IMR-90 (cell line): Measurements from ENCODE around the gene SLC6A6. TPM values are rescaled to one million over a fixed set of nuclear protein-coding genes. Genes with fewer than 3 reads are reported as not detected.

Source experiments
- ATAC-seq: fragments of 200-7000 bp; cut with Tn5 transposase; 2 replicates; pipeline ENCODE4 v1.9.1; 2020; ENCODE audit warnings: low read depth, mild to moderate bottlenecking, moderate library complexity
- BruUV-seq: library from RNA; stranded (reverse); fragments of 400-500 nt; replicated peaks from 2 replicates; lab custom pipeline; 2021; lab: Mats Ljungman, UMichigan
- CTCF ChIA-PET: fragments of 300-600 bp; formaldehyde crosslinking; extraction: SDS; loops from one replicate; lab custom pipeline; 2021; ENCODE audit warnings: antibody characterized with exemption; lab: Yijun Ruan, JAX
- POLR2A ChIA-PET: fragments of 300-600 bp; sonication (Branson Sonifier 250); formaldehyde crosslinking; loops from one replicate; lab custom pipeline; 2022; ENCODE audit warnings: antibody characterized with exemption; ENCODE audit not compliant: unreplicated experiment; lab: Charles Lee
- DNase-seq: peaks from one replicate; pipeline ENCODE4 v3.0.0; 2013
- H2AFZ ChIP-seq: replicated peaks from 2 replicates; pipeline ENCODE3; 2013; ENCODE audit warnings: low read length, mild to moderate bottlenecking; ENCODE audit not compliant: poor library complexity
- H2AK5ac ChIP-seq: 2 replicates; pipeline ENCODE4 v1.6.1; 2013; ENCODE audit warnings: low read depth, low read length, inconsistent platforms
- H2AK9ac ChIP-seq: replicated peaks from 2 replicates; pipeline ENCODE3; 2013; ENCODE audit warnings: mild to moderate bottlenecking, low read depth, low read length, moderate library complexity; ENCODE audit not compliant: poor library complexity
- H2BK120ac ChIP-seq: 2 replicates; pipeline ENCODE4 v1.6.1; 2013; ENCODE audit warnings: low read depth, low read length, inconsistent platforms
- H2BK15ac ChIP-seq: 3 replicates; pipeline ENCODE4 v1.6.1; 2013; ENCODE audit warnings: low read depth, low read length, inconsistent platforms
- H2BK20ac ChIP-seq: 2 replicates; pipeline ENCODE4 v1.6.1; 2013; ENCODE audit warnings: low read depth, mild to moderate bottlenecking, inconsistent platforms, low read length, moderate library complexity
- H2BK5ac ChIP-seq: 2 replicates; pipeline ENCODE4 v1.6.1; 2013; ENCODE audit warnings: mild to moderate bottlenecking, low read depth, low read length, inconsistent platforms; ENCODE audit not compliant: poor library complexity, severe bottlenecking
- H3K14ac ChIP-seq: replicated peaks from 2 replicates; pipeline ENCODE4 v1.6.1; 2013; ENCODE audit warnings: low read depth, low read length, inconsistent platforms
- H3K18ac ChIP-seq: 2 replicates; pipeline ENCODE4 v1.6.1; 2013; ENCODE audit warnings: low read depth, low read length, control low read depth
- H3K23ac ChIP-seq: 2 replicates; pipeline ENCODE4 v1.6.1; 2013; ENCODE audit warnings: low read depth, low read length, inconsistent platforms
- H3K27ac ChIP-seq: 2 replicates; pipeline ENCODE4 v1.5.1; 2013; ENCODE audit warnings: mild to moderate bottlenecking, control low read depth, low read length; ENCODE audit not compliant: insufficient read depth
- H3K27me3 ChIP-seq: 2 replicates; pipeline ENCODE4 v1.6.1; 2013; ENCODE audit warnings: low read length; ENCODE audit not compliant: control insufficient read depth, insufficient read depth
- H3K36me3 ChIP-seq: 2 replicates; pipeline ENCODE4 v1.6.1; 2013; ENCODE audit warnings: low read length, mixed read lengths; ENCODE audit not compliant: control insufficient read depth, insufficient read depth
- H3K4ac ChIP-seq: 2 replicates; pipeline ENCODE4 v1.6.1; 2013; ENCODE audit warnings: low read depth, low read length, inconsistent platforms
- H3K4me1 ChIP-seq: 2 replicates; pipeline ENCODE4 v1.6.1; 2013; ENCODE audit warnings: low read length, mixed read lengths; ENCODE audit not compliant: control insufficient read depth, insufficient read depth
- H3K4me2 ChIP-seq: 2 replicates; pipeline ENCODE4 v1.6.1; 2013; ENCODE audit warnings: low read depth, mild to moderate bottlenecking, control low read depth, low read length, moderate library complexity
- H3K4me3 ChIP-seq: 2 replicates; pipeline ENCODE4 v1.5.1; 2013; ENCODE audit warnings: low read depth, mild to moderate bottlenecking, control low read depth, low read length, moderate library complexity; ENCODE audit not compliant: insufficient read depth
- H3K56ac ChIP-seq: 2 replicates; pipeline ENCODE4 v1.6.1; 2013; ENCODE audit warnings: low read length, inconsistent platforms; ENCODE audit not compliant: insufficient read depth; ENCODE audit errors: extremely low read depth
- H3K79me1 ChIP-seq, 2 experiments: 2 replicates each; pipeline ENCODE4 v1.6.1; 2013; ENCODE audit warnings: low read length in 2 of 2, inconsistent platforms in 1 of 2, low read depth in 1 of 2
- H3K9ac ChIP-seq: 2 replicates; pipeline ENCODE4 v1.6.1; 2013; ENCODE audit warnings: low read depth, low read length, control low read depth
- H3K9me1 ChIP-seq: 2 replicates; pipeline ENCODE4 v1.6.1; 2013; ENCODE audit warnings: low read length, inconsistent platforms; ENCODE audit not compliant: insufficient read depth
- H3K9me3 ChIP-seq: 2 replicates; pipeline ENCODE4 v1.6.1; 2013; ENCODE audit warnings: low read length; ENCODE audit not compliant: control insufficient read depth, insufficient read depth
- H4K20me1 ChIP-seq: 2 replicates; pipeline ENCODE4 v1.6.1; 2013; ENCODE audit warnings: low read length, inconsistent platforms; ENCODE audit not compliant: insufficient read depth
- H4K5ac ChIP-seq: 2 replicates; pipeline ENCODE4 v1.6.1; 2013; ENCODE audit warnings: mild to moderate bottlenecking, low read depth, low read length, control low read depth
- H4K8ac ChIP-seq, 2 experiments: 2 replicates each; pipeline ENCODE4 v1.6.1; 2013; ENCODE audit warnings: low read depth in 2 of 2, low read length in 2 of 2, control low read depth in 1 of 2, inconsistent platforms in 1 of 2
- H4K91ac ChIP-seq: 2 replicates; pipeline ENCODE4 v1.6.1; 2013; ENCODE audit warnings: low read depth, low read length, inconsistent platforms; ENCODE audit not compliant: insufficient read depth
- BHLHE40 ChIP-seq: fragments of 150-350 bp; IDR thresholded peaks from 2 replicates; pipeline ENCODE4 v1.6.1; 2016; ENCODE audit warnings: mild to moderate bottlenecking, low read depth, low read length
- CEBPB ChIP-seq: IDR thresholded peaks from 2 replicates; pipeline ENCODE4 v1.6.1; 2012; ENCODE audit warnings: low read depth, low read length, improper control_type of control experiment
- CHD1 ChIP-seq: IDR thresholded peaks from 2 replicates; pipeline ENCODE4 v1.6.1; 2012; ENCODE audit warnings: low read depth, low read length, improper control_type of control experiment
- RAD21 ChIP-seq: IDR thresholded peaks from 2 replicates; pipeline ENCODE4 v1.6.1; 2012; ENCODE audit warnings: low read length, improper control_type of control experiment
- WGBS, 2 experiments: methylation state at CpG; one replicate each; pipeline versions ENCODE4 v1.1.5 to v1.1.7; 2013; ENCODE audit warnings: missing lambda C conversion rate in 2 of 2; ENCODE audit not compliant: insufficient read length in 1 of 2; ENCODE audit errors: extremely low coverage in 2 of 2; 5-methylcytosine and 5-hydroxymethylcytosine counted together
- dilution Hi-C: fragments of 300-500 bp; cut with HindIII; formaldehyde crosslinking; loops from one replicate; pipeline ENCODE4 v1.14.3; 2018; ENCODE audit warnings: low sequenced_read_pairs; ENCODE audit not compliant: unreplicated experiment
- in situ Hi-C: fragments of 300-500 bp; cut with MboI; formaldehyde crosslinking; loops from 3 replicates; pipeline ENCODE4 v1.14.3; 2019; ENCODE audit warnings: low sequenced_read_pairs, inconsistent platforms, mixed read lengths
- intact Hi-C: fragments of 100-400 bp; cut with micrococcal nuclease; formaldehyde crosslinking; loops from 2 replicates; pipeline ENCODE4 v1.10.0; 2022
- polyA plus RNA-seq, 3 experiments: library from polyadenylated mRNA; depleted of rRNA; stranded (reverse); fragments of >200 nt; gene quantifications; 2 replicates each; pipeline ENCODE4 v1.2.3, GENCODE V29; 2012; ENCODE audit warnings: low replicate concordance in 1 of 3
- total RNA-seq: library from RNA; depleted of rRNA; stranded (reverse); fragments of >200 nt; gene quantifications from 2 replicates; pipeline ENCODE4 v1.2.3, GENCODE V29; 2012

The SLC6A6 gene
- total and polyA plus RNA-seq, 2 of the 4 experiments (the other 2 are of a cell fraction): 29.9 to 39.4 TPM

GRCh38 chr3:14363379-14363778 is 39.0 kb upstream of the SLC6A6 start:
- CTCF ChIA-PET: no interaction called here
- 0 out of 2 replicates have a peak overlapping the region, but pooled peaks have one; percentile 56 for H3K23ac ChIP-seq
- H2BK20ac ChIP-seq: peak overlapping the region; percentile 40
- H3K4me2 ChIP-seq: no peak overlapping the region
- H4K20me1 ChIP-seq: no peaks in the 10 kb centered on the region
- peak overlapping the region in 1 of 2 experiments; percentile 1; a peak in 1 of 4 replicates for H4K8ac ChIP-seq
- H4K5ac ChIP-seq: no peak overlapping the region
- ATAC-seq (no peak), DNase-seq (no peak)
- no peak overlapping the region for H3K14ac ChIP-seq
- H2BK15ac ChIP-seq: 0 out of 3 replicates have a peak overlapping the region, but pooled peaks have one; percentile 28
- H2BK5ac ChIP-seq: no peak overlapping the region
- no peak overlapping the region for H3K18ac ChIP-seq
- 50% methylated on average over 2 of the region's 3 CpGs; no CpG with 5 or more reads in 1 of the 2 experiments for WGBS, 2 experiments
- H3K56ac ChIP-seq: no peak overlapping the region
- no peak overlapping the region for H3K9ac ChIP-seq
- H2AFZ ChIP-seq: peak overlapping the region; percentile 4
- H3K9me3 ChIP-seq: no peaks in the 10 kb centered on the region
- H3K27ac ChIP-seq: no peak overlapping the region
- H2AK5ac ChIP-seq: peak overlapping the region; percentile 53; the same call in 1 of the 2 replicates
- H2BK120ac ChIP-seq: peak overlapping the region; percentile 65
- H3K4ac ChIP-seq: peak overlapping the region; percentile 90
- no peaks in the 10 kb centered on the region for H3K36me3 ChIP-seq
- TF ChIP-seq CEBPB (no peak), RAD21 (no peak), BHLHE40 (no peak), CHD1 (no peak)
- H3K4me3 ChIP-seq: no peak overlapping the region
- H3K4me1 ChIP-seq: peaks cover 25% of the 10 kb centered on the region
- peaks cover 7% of the 10 kb centered on the region; the same call in 1 of the 2 replicates for H3K27me3 ChIP-seq
- intact Hi-C loops: no loop called here
- peak overlapping the region; percentile 48 for H2AK9ac ChIP-seq
- H4K91ac ChIP-seq: peak overlapping the region; percentile 67
- dilution Hi-C loops: no loop called here
- BruUV-seq: no TSS peak
- POLR2A ChIA-PET: no interaction called here
- peaks cover 26% of the 10 kb centered on the region for H3K9me1 ChIP-seq
- no peaks in the 10 kb centered on the region for H3K79me1 ChIP-seq
- in situ Hi-C loops: no loop called here
